ENCODE results near the gene OR51B4. TPM values are rescaled to one million over a fixed set of nuclear protein-coding genes. Genes with fewer than 3 reads are reported as not detected.

OR51B4 gene
- total RNA-seq, 2 experiments from 2014 or later: not detected

GRCh38 chr11:5286351-5286750 is 15.4 kb downstream of the OR51B4 start:
- no peaks in the 10 kb centered on the region for H3K27me3 Mint-ChIP-seq
- DNase-seq: no peak
- H3K36me3 Mint-ChIP-seq: no peaks in the 10 kb centered on the region
- H3K4me1 Mint-ChIP-seq: no peaks in the 10 kb centered on the region
- H3K4me3 Mint-ChIP-seq: no peak overlapping the region
- H3K27ac Mint-ChIP-seq: no peak overlapping the region
- no peaks in the 10 kb centered on the region for H3K9me3 Mint-ChIP-seq

GRCh38 chr11:5285703-5286340 is 15.9 kb downstream of the OR51B4 start:
- no peak overlapping the region for H3K27ac Mint-ChIP-seq
- no peaks in the 10 kb centered on the region for H3K36me3 Mint-ChIP-seq
- H3K4me3 Mint-ChIP-seq: no peak overlapping the region
- H3K9me3 Mint-ChIP-seq: no peaks in the 10 kb centered on the region
- no peaks in the 10 kb centered on the region for H3K4me1 Mint-ChIP-seq
- no peak for DNase-seq
- no peaks in the 10 kb centered on the region for H3K27me3 Mint-ChIP-seq

- Mint-ChIP-seq H3K4me3 (no peak overlapping the region), H3K27ac (no peak overlapping the region), H3K4me1 (no peaks in the 10 kb centered on the region), H3K27me3 (no peaks in the 10 kb centered on the region), H3K9me3 (no peaks in the 10 kb centered on the region), H3K36me3 (no peaks in the 10 kb centered on the region)
- no peak for DNase-seq
Measured at GRCh38 chr11:5284637-5285036, 17.1 kb downstream of the OR51B4 start.

- no peaks in the 10 kb centered on the region for H3K36me3 Mint-ChIP-seq
- no peaks in the 10 kb centered on the region for H3K4me1 Mint-ChIP-seq
- no peak overlapping the region for H3K4me3 Mint-ChIP-seq
- no peak overlapping the region for H3K27ac Mint-ChIP-seq
- H3K9me3 Mint-ChIP-seq: no peaks in the 10 kb centered on the region
- DNase-seq: no peak
- no peaks in the 10 kb centered on the region for H3K27me3 Mint-ChIP-seq
Measured at GRCh38 chr11:5283882-5284281, 17.9 kb downstream of the OR51B4 start.

GRCh38 chr11:5283086-5283485 is 18.7 kb downstream of the OR51B4 start:
- H3K36me3 Mint-ChIP-seq: no peaks in the 10 kb centered on the region
- no peaks in the 10 kb centered on the region for H3K4me1 Mint-ChIP-seq
- H3K27me3 Mint-ChIP-seq: no peaks in the 10 kb centered on the region
- H3K4me3 Mint-ChIP-seq: no peak overlapping the region
- H3K9me3 Mint-ChIP-seq: no peaks in the 10 kb centered on the region
- DNase-seq: no peak
- H3K27ac Mint-ChIP-seq: no peak overlapping the region

- no peaks in the 10 kb centered on the region for H3K9me3 Mint-ChIP-seq
- H3K4me1 Mint-ChIP-seq: no peaks in the 10 kb centered on the region
- H3K36me3 Mint-ChIP-seq: no peaks in the 10 kb centered on the region
- H3K4me3 Mint-ChIP-seq: no peak overlapping the region
- no peak overlapping the region for H3K27ac Mint-ChIP-seq
- no peaks in the 10 kb centered on the region for H3K27me3 Mint-ChIP-seq
- no peak for DNase-seq
Measured at GRCh38 chr11:5282628-5283027, 19.1 kb downstream of the OR51B4 start.

- no peak overlapping the region for H3K4me3 Mint-ChIP-seq
- H3K36me3 Mint-ChIP-seq: no peaks in the 10 kb centered on the region
- no peaks in the 10 kb centered on the region for H3K27me3 Mint-ChIP-seq
- no peaks in the 10 kb centered on the region for H3K4me1 Mint-ChIP-seq
- H3K27ac Mint-ChIP-seq: no peak overlapping the region
- no peak for DNase-seq
- no peaks in the 10 kb centered on the region for H3K9me3 Mint-ChIP-seq
Measured at GRCh38 chr11:5281596-5281995, 20.1 kb downstream of the OR51B4 start.

- no peak for DNase-seq
- Mint-ChIP-seq H3K27me3 (no peaks in the 10 kb centered on the region), H3K4me3 (no peak overlapping the region), H3K9me3 (no peaks in the 10 kb centered on the region), H3K4me1 (no peaks in the 10 kb centered on the region), H3K27ac (no peak overlapping the region), H3K36me3 (no peaks in the 10 kb centered on the region)
Measured at GRCh38 chr11:5280582-5281102, 21.1 kb downstream of the OR51B4 start.

- no peaks in the 10 kb centered on the region for H3K27me3 Mint-ChIP-seq
Measured at GRCh38 chr11:5279471-5280090, 22.2 kb downstream of the OR51B4 start.

GRCh38 chr11:5277807-5278382 is 23.9 kb downstream of the OR51B4 start:
- no peak for DNase-seq
- H3K27ac Mint-ChIP-seq: no peak overlapping the region
- no peak overlapping the region for H3K4me3 Mint-ChIP-seq
- no peaks in the 10 kb centered on the region for H3K9me3 Mint-ChIP-seq
- no peaks in the 10 kb centered on the region for H3K4me1 Mint-ChIP-seq
- H3K27me3 Mint-ChIP-seq: no peaks in the 10 kb centered on the region
- H3K36me3 Mint-ChIP-seq: no peaks in the 10 kb centered on the region

More at GRCh38 chr11:5279471-5280090, 22.2 kb downstream of the OR51B4 start:
- no peak for DNase-seq
- Mint-ChIP-seq H3K4me3 (no peak overlapping the region), H3K27ac (no peak overlapping the region), H3K9me3 (no peaks in the 10 kb centered on the region), H3K4me1 (no peaks in the 10 kb centered on the region), H3K36me3 (no peaks in the 10 kb centered on the region)

- Mint-ChIP-seq H3K27ac (no peak overlapping the region), H3K9me3 (no peaks in the 10 kb centered on the region)
- no peak for DNase-seq
Measured at GRCh38 chr11:5276697-5277096, 25.0 kb downstream of the OR51B4 start.

GRCh38 chr11:5275369-5276110 is 26.2 kb downstream of the OR51B4 start:
- Mint-ChIP-seq H3K36me3 (no peaks in the 10 kb centered on the region), H3K9me3 (no peaks in the 10 kb centered on the region), H3K27ac (no peak overlapping the region), H3K4me3 (no peak overlapping the region), H3K27me3 (peaks cover 5% of the 10 kb centered on the region), H3K4me1 (no peaks in the 10 kb centered on the region)
- no peak for DNase-seq

More at GRCh38 chr11:5276697-5277096, 25.0 kb downstream of the OR51B4 start:
- Mint-ChIP-seq H3K36me3 (no peaks in the 10 kb centered on the region), H3K4me1 (no peaks in the 10 kb centered on the region), H3K27me3 (peaks cover under 1% of the 10 kb centered on the region), H3K4me3 (no peak overlapping the region)

- no peak for DNase-seq
- Mint-ChIP-seq H3K4me1 (no peaks in the 10 kb centered on the region), H3K27ac (no peak overlapping the region)
Measured at GRCh38 chr11:5274395-5274794, 27.4 kb downstream of the OR51B4 start.

GRCh38 chr11:5272395-5273017 is 29.2 kb downstream of the OR51B4 start:
- Mint-ChIP-seq H3K4me1 (no peaks in the 10 kb centered on the region), H3K9me3 (no peaks in the 10 kb centered on the region), H3K27me3 (peaks cover 5% of the 10 kb centered on the region), H3K4me3 (no peak overlapping the region), H3K27ac (no peak overlapping the region), H3K36me3 (no peaks in the 10 kb centered on the region)
- no peak for DNase-seq

More at GRCh38 chr11:5274395-5274794, 27.4 kb downstream of the OR51B4 start:
- H3K36me3 Mint-ChIP-seq: no peaks in the 10 kb centered on the region
- H3K4me3 Mint-ChIP-seq: no peak overlapping the region
- H3K27me3 Mint-ChIP-seq: peaks cover 5% of the 10 kb centered on the region
- no peaks in the 10 kb centered on the region for H3K9me3 Mint-ChIP-seq

GRCh38 chr11:5269715-5270147 is 32.0 kb downstream of the OR51B4 start, which contains the start of gene HBE1:
Gene HBE1, minus strand, starts transcription at chr11:5269945. Its CDS starts 55 bp downstream, at chr11:5269890.
- H3K9me3 Mint-ChIP-seq: no peaks in the 10 kb centered on the region
- H3K4me3 Mint-ChIP-seq: no peak within 1 kb of the TSS
- peaks cover 5% of the 10 kb centered on the region for H3K27me3 Mint-ChIP-seq
- no peaks in the 10 kb centered on the region for H3K36me3 Mint-ChIP-seq
- no peak within 1 kb of the TSS for H3K27ac Mint-ChIP-seq
- DNase-seq: no peak
- H3K4me1 Mint-ChIP-seq: no peaks in the 10 kb centered on the region

All from activated naive CD8-positive, alpha-beta T cell treated with anti-CD3 and anti-CD28 coated beads for 36 hours (primary cell).